HCT116 (cell line): ENCODE measurements around the gene CABP1. TPM values are rescaled to one million over a fixed set of nuclear protein-coding genes. Genes with fewer than 3 reads are reported as not detected.

ENCODE experiments used
- ATAC-seq: fragments of 200-7000 bp; cut with Tn5 transposase; 2 replicates; pipeline ENCODE4 v1.9.1; 2020; ENCODE audit warnings: mild to moderate bottlenecking, moderate library complexity
- BruUV-seq: library from RNA; stranded (reverse); fragments of 400-500 nt; replicated peaks from 2 replicates; lab custom pipeline; 2021; lab: Mats Ljungman, UMichigan
- CTCF ChIA-PET: fragments of 300-600 bp; sonication (Branson Sonifier 250); formaldehyde crosslinking; loops from one replicate; lab custom pipeline; 2021; ENCODE audit warnings: antibody characterized with exemption; lab: Charles Lee
- POLR2A ChIA-PET: fragments of 300-600, 350-600 bp; sonication (Branson Sonifier 250); formaldehyde crosslinking; loops from one replicate; lab custom pipeline; 2021; ENCODE audit warnings: antibody characterized with exemption; lab: Charles Lee
- RAD21 ChIA-PET, 2 experiments: fragments of 300-600 bp; sonication (Branson Sonifier 250); formaldehyde crosslinking; loops; one replicate each; lab custom pipeline; 2023; ENCODE audit warnings: low total read pairs in 2 of 2; ENCODE audit not compliant: uncharacterized antibody in 2 of 2, unreplicated experiment in 2 of 2, low non-redundant PET in 1 of 2; lab: Charles Lee
- DNase-seq: peaks from one replicate; pipeline ENCODE4 v3.0.0-alpha.2; 2010; ENCODE audit warnings: low read depth, low spot score
- H2AFZ ChIP-seq: fragments of 200-600 bp; shearing (Covaris generic), sonication (generic); 2 replicates; pipeline ENCODE4 v1.6.1; 2017; ENCODE audit warnings: low read depth, mixed run types, mixed read lengths, antibody characterized with exemption, low read length; ENCODE audit not compliant: poor library complexity, severe bottlenecking
- H3K27ac ChIP-seq: 2 replicates; pipeline ENCODE4 v1.5.1; 2012; ENCODE audit warnings: low read depth, low read length
- H3K27me3 ChIP-seq: fragments of 200-600 bp; sonication (generic); 2 replicates; pipeline ENCODE4 v1.6.1; 2016; ENCODE audit warnings: mixed run types, low read length, mixed read lengths; ENCODE audit not compliant: insufficient read depth
- H3K36me3 ChIP-seq, 2 experiments: fragments of 200-500 bp in 1 of 2; fragments of 200-600 bp in 1 of 2; sonication (Bioruptor generic) in 1 of 2; sonication (generic) in 1 of 2; 2 replicates each; pipeline versions ENCODE4 v1.5.1 to v1.6.1; 2014 to 2016; ENCODE audit warnings: low read length in 2 of 2, inconsistent platforms in 1 of 2, mixed read lengths in 1 of 2, mixed run types in 1 of 2; ENCODE audit not compliant: insufficient read depth in 2 of 2, control insufficient read depth in 1 of 2
- H3K4me1 ChIP-seq, 2 experiments: fragments of 200-600 bp in 1 of 2; sonication (generic) in 1 of 2; 2 replicates each; pipeline versions ENCODE4 v1.5.1 to v1.6.1; 2012 to 2017; ENCODE audit warnings: low read length in 2 of 2, inconsistent platforms in 1 of 2, mild to moderate bottlenecking in 1 of 2, mixed read lengths in 1 of 2, mixed run types in 1 of 2, moderate library complexity in 1 of 2; ENCODE audit not compliant: insufficient read depth in 2 of 2, control insufficient read depth in 1 of 2
- H3K4me2 ChIP-seq: fragments of 200-600 bp; sonication (generic); 2 replicates; pipeline ENCODE4 v1.6.1; 2017; ENCODE audit warnings: mixed run types, low read length, mixed read lengths
- H3K4me3 ChIP-seq, 2 experiments: fragments of 200-600 bp in 1 of 2; sonication (generic) in 1 of 2; replicated peaks in 1 of 2; 2 replicates each; pipeline ENCODE4 v1.5.1; 2011 to 2016; ENCODE audit warnings: low read length in 2 of 2, control low read depth in 1 of 2, low read depth in 1 of 2, mild to moderate bottlenecking in 1 of 2, mixed read lengths in 1 of 2, mixed run types in 1 of 2
- H3K79me2 ChIP-seq: fragments of 200-600 bp; sonication (generic); 2 replicates; pipeline ENCODE4 v1.6.1; 2017; ENCODE audit warnings: mild to moderate bottlenecking, mixed run types, low read length, moderate library complexity, mixed read lengths; ENCODE audit not compliant: insufficient read depth
- H3K9ac ChIP-seq: fragments of 200-600 bp; sonication (generic); 2 replicates; pipeline ENCODE4 v1.6.1; 2016; ENCODE audit warnings: low read length, mixed read lengths
- H3K9me2 ChIP-seq: fragments of 200-600 bp; sonication (generic), shearing (Covaris generic); 2 replicates; pipeline ENCODE4 v1.6.1; 2017; ENCODE audit warnings: mixed run types, mild to moderate bottlenecking, moderate library complexity; ENCODE audit not compliant: insufficient read depth
- H3K9me3 ChIP-seq, 2 experiments: fragments of 200-500 bp in 1 of 2; fragments of 200-600 bp in 1 of 2; sonication (Bioruptor generic) in 1 of 2; sonication (generic) in 1 of 2; 2 replicates each; pipeline ENCODE4 v1.6.1; 2014 to 2017; ENCODE audit warnings: low read length in 2 of 2, mixed read lengths in 2 of 2, inconsistent platforms in 1 of 2, low read depth in 1 of 2, mild to moderate bottlenecking in 1 of 2, mixed run types in 1 of 2, moderate library complexity in 1 of 2; ENCODE audit not compliant: control insufficient read depth in 1 of 2, insufficient read depth in 1 of 2
- H4K20me1 ChIP-seq: fragments of 200-600 bp; sonication (generic), shearing (Covaris generic); 2 replicates; pipeline ENCODE4 v1.6.1; 2017; ENCODE audit warnings: mixed run types, mild to moderate bottlenecking, moderate library complexity; ENCODE audit not compliant: insufficient read depth
- CEBPB ChIP-seq: IDR thresholded peaks from 2 replicates; pipeline ENCODE4 v1.6.1; 2012; ENCODE audit warnings: low read depth
- FOSL1 ChIP-seq: IDR thresholded peaks from 2 replicates; pipeline ENCODE4 v1.6.1; 2012; ENCODE audit warnings: low read depth
- POLR2A ChIP-seq: IDR thresholded peaks from 2 replicates; pipeline ENCODE4 v1.7.0; 2011; ENCODE audit warnings: borderline replicate concordance; ENCODE audit not compliant: insufficient read depth, insufficient read length; ENCODE audit errors: extremely low read depth
- POLR2AphosphoS5 ChIP-seq: IDR thresholded peaks from 2 replicates; pipeline ENCODE4 v1.6.1; 2011; ENCODE audit warnings: mild to moderate bottlenecking, low read depth, low read length, moderate library complexity
- SRF ChIP-seq: IDR thresholded peaks from 2 replicates; pipeline ENCODE4 v1.6.1; 2012; ENCODE audit warnings: low read depth
- ZBTB33 ChIP-seq: IDR thresholded peaks from 2 replicates; pipeline ENCODE4 v1.6.1; 2011; ENCODE audit warnings: mild to moderate bottlenecking, low read length, moderate library complexity; ENCODE audit not compliant: insufficient replicate concordance; ENCODE audit errors: extremely low read depth
- ZNF274 ChIP-seq: fragments of 200-500 bp; sonication (Bioruptor generic); IDR thresholded peaks from 2 replicates; pipeline ENCODE4 v1.6.1; 2014; ENCODE audit warnings: mild to moderate bottlenecking, low read depth, low read length, inconsistent platforms
- intact Hi-C: fragments of 100-400 bp; cut with micrococcal nuclease; formaldehyde crosslinking; loops from 2 replicates; pipeline ENCODE4 v1.10.0; 2022
- total RNA-seq: library from RNA; stranded (reverse); gene quantifications from one replicate; pipeline ENCODE4 v1.2.1, GENCODE V29; 2021; ENCODE audit not compliant: unreplicated experiment
- TF ChIP-seq, protein P1 (sequence below): IDR thresholded peaks from 2 replicates; pipeline ENCODE4 v1.6.1; 2012; ENCODE audit warnings: low read depth
- TF ChIP-seq, protein P2 (sequence below), 3 experiments: fragments of 200-600 bp in 1 of 3; sonication (generic) in 1 of 3; IDR thresholded peaks in 2 of 3; conservative IDR thresholded peaks in 1 of 3; 2 replicates each; pipeline ENCODE4 v1.5.1; 2012 to 2017; ENCODE audit warnings: low read depth in 2 of 3, low read length in 2 of 3, antibody characterized with exemption in 1 of 3, borderline replicate concordance in 1 of 3, control low read depth in 1 of 3, mild to moderate bottlenecking in 1 of 3, mixed read lengths in 1 of 3, mixed run types in 1 of 3, moderate library complexity in 1 of 3; ENCODE audit not compliant: insufficient read depth in 1 of 3

Gene CABP1
- total RNA-seq, 1 experiment from 2014 or later: 0.84 TPM

- peak overlapping the region; percentile 14; the same call in 1 of the 2 replicates for H3K27ac ChIP-seq
- intact Hi-C loops: loop anchor here (5.0 to 10.0 kb wide), 2 partner anchors 261 to 377 kb away; no protein-coding TSS in a partner anchor
- ChIA-PET RAD21 (no interaction called here), POLR2A (no interaction called here), CTCF (interaction anchor here (1.2 kb wide), 1 partner anchor 127 kb away, joined by 3 read pairs; no protein-coding TSS in a partner anchor)
- peak overlapping the region; percentile 86 to 90 for H3K4me3 ChIP-seq
- H3K36me3 ChIP-seq: peaks cover 10 to 13% of the 10 kb centered on the region in 2 experiments; a peak in 3 of 4 replicates
- H3K4me2 ChIP-seq: peak overlapping the region; percentile 88
- H3K27me3 ChIP-seq: no peaks in the 10 kb centered on the region
- peaks cover 18% of the 10 kb centered on the region for H3K79me2 ChIP-seq
- no peak for ATAC-seq
- H3K9me3 ChIP-seq: no peaks in the 10 kb centered on the region
- no TSS peak for BruUV-seq
- peaks cover 11 to 15% of the 10 kb centered on the region in 2 experiments for H3K4me1 ChIP-seq
- peak overlapping the region; percentile 96 for H3K9ac ChIP-seq
- H3K9me2 ChIP-seq: no peaks in the 10 kb centered on the region
- no peak for TF ChIP-seq ZNF274
- no peak for TF ChIP-seq SRF
- no peak for TF ChIP-seq FOSL1
- TF ChIP-seq, protein P1, sequence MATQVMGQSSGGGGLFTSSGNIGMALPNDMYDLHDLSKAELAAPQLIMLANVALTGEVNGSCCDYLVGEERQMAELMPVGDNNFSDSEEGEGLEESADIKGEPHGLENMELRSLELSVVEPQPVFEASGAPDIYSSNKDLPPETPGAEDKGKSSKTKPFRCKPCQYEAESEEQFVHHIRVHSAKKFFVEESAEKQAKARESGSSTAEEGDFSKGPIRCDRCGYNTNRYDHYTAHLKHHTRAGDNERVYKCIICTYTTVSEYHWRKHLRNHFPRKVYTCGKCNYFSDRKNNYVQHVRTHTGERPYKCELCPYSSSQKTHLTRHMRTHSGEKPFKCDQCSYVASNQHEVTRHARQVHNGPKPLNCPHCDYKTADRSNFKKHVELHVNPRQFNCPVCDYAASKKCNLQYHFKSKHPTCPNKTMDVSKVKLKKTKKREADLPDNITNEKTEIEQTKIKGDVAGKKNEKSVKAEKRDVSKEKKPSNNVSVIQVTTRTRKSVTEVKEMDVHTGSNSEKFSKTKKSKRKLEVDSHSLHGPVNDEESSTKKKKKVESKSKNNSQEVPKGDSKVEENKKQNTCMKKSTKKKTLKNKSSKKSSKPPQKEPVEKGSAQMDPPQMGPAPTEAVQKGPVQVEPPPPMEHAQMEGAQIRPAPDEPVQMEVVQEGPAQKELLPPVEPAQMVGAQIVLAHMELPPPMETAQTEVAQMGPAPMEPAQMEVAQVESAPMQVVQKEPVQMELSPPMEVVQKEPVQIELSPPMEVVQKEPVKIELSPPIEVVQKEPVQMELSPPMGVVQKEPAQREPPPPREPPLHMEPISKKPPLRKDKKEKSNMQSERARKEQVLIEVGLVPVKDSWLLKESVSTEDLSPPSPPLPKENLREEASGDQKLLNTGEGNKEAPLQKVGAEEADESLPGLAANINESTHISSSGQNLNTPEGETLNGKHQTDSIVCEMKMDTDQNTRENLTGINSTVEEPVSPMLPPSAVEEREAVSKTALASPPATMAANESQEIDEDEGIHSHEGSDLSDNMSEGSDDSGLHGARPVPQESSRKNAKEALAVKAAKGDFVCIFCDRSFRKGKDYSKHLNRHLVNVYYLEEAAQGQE: no peak
- TF ChIP-seq POLR2AphosphoS5: no peak
- no peak for TF ChIP-seq CEBPB
- TF ChIP-seq ZBTB33: no peak
- TF ChIP-seq, protein P2, sequence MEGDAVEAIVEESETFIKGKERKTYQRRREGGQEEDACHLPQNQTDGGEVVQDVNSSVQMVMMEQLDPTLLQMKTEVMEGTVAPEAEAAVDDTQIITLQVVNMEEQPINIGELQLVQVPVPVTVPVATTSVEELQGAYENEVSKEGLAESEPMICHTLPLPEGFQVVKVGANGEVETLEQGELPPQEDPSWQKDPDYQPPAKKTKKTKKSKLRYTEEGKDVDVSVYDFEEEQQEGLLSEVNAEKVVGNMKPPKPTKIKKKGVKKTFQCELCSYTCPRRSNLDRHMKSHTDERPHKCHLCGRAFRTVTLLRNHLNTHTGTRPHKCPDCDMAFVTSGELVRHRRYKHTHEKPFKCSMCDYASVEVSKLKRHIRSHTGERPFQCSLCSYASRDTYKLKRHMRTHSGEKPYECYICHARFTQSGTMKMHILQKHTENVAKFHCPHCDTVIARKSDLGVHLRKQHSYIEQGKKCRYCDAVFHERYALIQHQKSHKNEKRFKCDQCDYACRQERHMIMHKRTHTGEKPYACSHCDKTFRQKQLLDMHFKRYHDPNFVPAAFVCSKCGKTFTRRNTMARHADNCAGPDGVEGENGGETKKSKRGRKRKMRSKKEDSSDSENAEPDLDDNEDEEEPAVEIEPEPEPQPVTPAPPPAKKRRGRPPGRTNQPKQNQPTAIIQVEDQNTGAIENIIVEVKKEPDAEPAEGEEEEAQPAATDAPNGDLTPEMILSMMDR (IDR thresholded peaks at IDR 0.05 in 2 of 3, conservative IDR thresholded peaks at IDR 0.05 in 1 of 3; ENCODE audit: borderline replicate concordance in 1 of 3, insufficient read depth in 1 of 3, low read depth in 2 of 3, low read length in 2 of 3): no peak
- TF ChIP-seq POLR2A: no peak
- no peaks in the 10 kb centered on the region for H4K20me1 ChIP-seq
- no peak overlapping the region for H2AFZ ChIP-seq
- no peak for DNase-seq
These were observed 71.0 kb downstream of the CABP1 start for GRCh38 chr12:120711411-120711810.
